ENCODE results near the gene ENAH. TPM values are rescaled to one million over a fixed set of nuclear protein-coding genes. Genes with fewer than 3 reads are reported as not detected.
"Not testable (repeated sequence)": the region's sequence is repeated elsewhere in the genome, so short reads cannot be mapped to it uniquely, and the experiment has no call there.

The ENAH gene
- total RNA-seq, 1 donor = 0.52 TPM

DNA sequence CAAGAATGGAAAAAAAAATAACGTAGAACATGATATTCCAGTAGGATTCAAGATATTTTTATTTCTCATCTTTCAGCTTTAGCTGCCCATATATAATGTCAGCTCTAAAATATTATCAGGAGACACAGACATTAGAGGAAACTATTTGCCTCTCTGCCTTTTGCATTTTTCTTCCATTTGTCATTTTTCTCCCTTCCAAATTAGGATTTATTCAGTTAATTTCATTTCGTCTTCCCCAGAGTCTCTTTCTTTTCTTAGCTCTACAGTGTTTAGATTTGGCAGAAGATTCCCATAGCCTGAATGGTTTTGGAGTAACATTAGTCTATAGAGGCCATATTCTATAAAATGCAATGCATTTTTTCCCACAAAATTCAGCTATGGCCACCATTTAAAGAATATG, 5.1 kb upstream of the ENAH start:
- Histone ChIP-seq H3K27me3 (ENCODE audit: insufficient read depth, low read length) (peaks cover 11% of the 10 kb centered on the region), H3K4me1 (ENCODE audit: insufficient read depth, low read length) (peaks cover 10% of the 10 kb centered on the region), H3K9me3 (ENCODE audit: low read depth, low read length) (no peaks in the 10 kb centered on the region), H3K4me3 (ENCODE audit: low read length) (no peak overlapping the region)

DNA sequence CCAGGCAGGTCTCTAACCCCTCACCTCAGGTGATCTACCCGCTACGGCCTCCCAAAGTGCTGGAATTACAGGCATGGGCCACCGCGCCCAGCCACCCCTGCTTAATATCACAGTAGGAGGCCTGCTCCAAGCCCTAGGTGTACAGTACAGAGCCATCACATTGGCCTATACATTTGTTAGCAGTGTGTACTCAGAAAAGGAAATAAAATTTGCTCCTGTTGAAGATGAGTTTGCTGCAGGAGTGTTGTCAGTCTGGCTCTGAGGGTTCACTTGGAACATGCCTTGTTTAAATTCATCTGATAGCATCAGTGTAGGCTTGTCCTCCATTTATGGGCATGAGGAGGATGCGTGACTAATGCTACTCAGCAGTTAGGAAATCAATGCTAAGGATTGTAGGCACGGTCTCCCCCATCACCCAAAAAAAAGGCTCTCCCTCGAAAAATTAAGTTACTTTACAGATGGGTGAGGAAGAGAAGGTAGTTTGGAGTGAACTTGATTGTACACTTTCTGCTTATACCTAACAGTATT, 4.6 kb upstream of the ENAH start:
- Histone ChIP-seq H3K27me3 (ENCODE audit: insufficient read depth, low read length) (peaks cover 11% of the 10 kb centered on the region), H3K4me3 (ENCODE audit: low read length) (no peak overlapping the region), H3K9me3 (ENCODE audit: low read depth, low read length) (no peaks in the 10 kb centered on the region), H3K4me1 (ENCODE audit: insufficient read depth, low read length) (peaks cover 11% of the 10 kb centered on the region)

DNA sequence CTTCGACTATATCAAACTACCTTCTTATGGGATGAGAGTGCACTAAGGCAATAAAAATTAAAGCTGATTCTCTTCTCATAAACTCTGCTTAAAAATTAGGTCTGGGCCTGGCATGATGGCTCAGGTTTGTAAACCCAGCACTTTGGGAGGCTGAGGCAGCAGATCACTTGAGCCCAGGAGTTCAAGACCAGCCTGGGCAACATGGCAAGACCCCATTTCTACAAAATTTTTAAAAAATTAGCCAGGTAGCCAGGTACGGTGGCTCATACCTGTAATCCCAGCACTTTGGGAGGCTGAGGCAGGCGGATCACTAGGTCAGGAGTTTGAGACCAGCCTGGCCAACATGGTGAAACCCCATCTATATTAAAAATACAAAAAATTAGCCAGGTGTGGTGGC, 3.3 kb upstream of the ENAH start:
- not testable (repeated sequence) for H3K4me3 ChIP-seq (ENCODE audit: low read length); H3K9me3 ChIP-seq (ENCODE audit: low read depth, low read length)
- Histone ChIP-seq H3K4me1 (ENCODE audit: insufficient read depth, low read length) (peaks cover 19% of the 10 kb centered on the region), H3K27me3 (ENCODE audit: insufficient read depth, low read length) (peaks cover 24% of the 10 kb centered on the region)

GRCh38 chr1:225655509-225656258, 2.8 kb upstream of the ENAH start:
- H3K27me3 ChIP-seq (ENCODE audit: insufficient read depth, low read length) = peaks cover 30% of the 10 kb centered on the region
- peaks cover 19% of the 10 kb centered on the region for H3K4me1 ChIP-seq (ENCODE audit: insufficient read depth, low read length)
- H3K4me3 ChIP-seq (ENCODE audit: low read length) = no peak overlapping the region
- no peaks in the 10 kb centered on the region for H3K9me3 ChIP-seq (ENCODE audit: low read depth, low read length)

DNA sequence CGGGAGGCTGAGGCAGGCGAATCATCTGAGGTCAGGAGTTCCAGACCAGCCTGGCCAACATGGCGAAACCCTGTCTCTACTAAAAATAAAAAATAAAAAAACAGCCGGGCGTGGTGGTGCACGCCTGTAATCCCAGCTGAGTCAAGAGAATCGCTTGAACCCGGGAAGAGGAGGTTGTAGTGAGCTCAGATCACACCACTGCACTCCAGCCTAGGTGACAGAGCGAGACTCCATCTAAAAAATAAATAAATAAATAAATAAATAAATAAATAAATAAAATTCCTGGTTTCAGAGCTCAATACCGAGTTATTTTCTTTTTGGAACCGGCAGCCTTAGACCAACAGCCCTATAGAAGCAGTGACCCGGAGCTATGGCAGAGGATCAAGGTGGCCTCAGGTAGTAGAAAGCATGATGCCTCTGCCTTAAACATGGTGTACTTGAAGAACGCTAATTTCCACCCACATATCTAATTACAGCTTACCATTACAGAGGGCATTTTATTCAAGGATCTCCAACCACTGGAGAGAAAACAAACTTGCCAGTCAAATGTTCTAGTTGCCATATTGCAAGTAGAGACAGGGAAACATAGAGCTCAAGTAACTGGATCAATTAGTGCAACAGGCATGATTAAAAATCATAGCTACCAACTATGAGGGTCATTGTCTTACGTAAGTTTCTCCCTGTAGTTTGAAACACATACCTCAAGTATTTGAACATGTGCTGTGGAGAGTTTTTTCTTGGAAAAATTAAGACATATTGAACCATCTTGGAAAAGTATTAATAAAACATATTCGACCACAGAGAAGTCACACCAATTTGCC, 2.0 kb upstream of the ENAH start:
- Histone ChIP-seq H3K4me1 (ENCODE audit: insufficient read depth, low read length) (peaks cover 17% of the 10 kb centered on the region), H3K27me3 (ENCODE audit: insufficient read depth, low read length) (peaks cover 37% of the 10 kb centered on the region), H3K9me3 (ENCODE audit: low read depth, low read length) (no peaks in the 10 kb centered on the region), H3K4me3 (ENCODE audit: low read length) (no peak overlapping the region)

GRCh38 chr1:225654277-225654597, 1.3 kb upstream of the ENAH start:
- Histone ChIP-seq H3K9me3 (ENCODE audit: low read depth, low read length) (no peaks in the 10 kb centered on the region), H3K4me1 (ENCODE audit: insufficient read depth, low read length) (peaks cover 17% of the 10 kb centered on the region), H3K27me3 (ENCODE audit: insufficient read depth, low read length) (peaks cover 43% of the 10 kb centered on the region), H3K4me3 (ENCODE audit: low read length) (no peak overlapping the region)

GRCh38 chr1:225653463-225654276, 747 bp upstream of the ENAH start:
- Histone ChIP-seq H3K4me1 (ENCODE audit: insufficient read depth, low read length) (peaks cover 17% of the 10 kb centered on the region), H3K27me3 (ENCODE audit: insufficient read depth, low read length) (peaks cover 48% of the 10 kb centered on the region), H3K4me3 (ENCODE audit: low read length) (peak overlapping the region; percentile 35), H3K9me3 (ENCODE audit: low read depth, low read length) (no peaks in the 10 kb centered on the region)

- H3K9me3 ChIP-seq (ENCODE audit: low read depth, low read length) = no peaks in the 10 kb centered on the region
- H3K4me3 ChIP-seq (ENCODE audit: low read length) = peak overlapping the region; percentile 35
- peaks cover 17% of the 10 kb centered on the region for H3K4me1 ChIP-seq (ENCODE audit: insufficient read depth, low read length)
- peaks cover 64% of the 10 kb centered on the region for H3K27me3 ChIP-seq (ENCODE audit: insufficient read depth, low read length)
Measured at GRCh38 chr1:225651872-225652728, 823 bp downstream of the ENAH start.

- peaks cover 66% of the 10 kb centered on the region for H3K27me3 ChIP-seq (ENCODE audit: insufficient read depth, low read length)
- H3K4me1 ChIP-seq (ENCODE audit: insufficient read depth, low read length) = peaks cover 17% of the 10 kb centered on the region
- H3K9me3 ChIP-seq (ENCODE audit: low read depth, low read length) = no peaks in the 10 kb centered on the region
- H3K4me3 ChIP-seq (ENCODE audit: low read length) = no peak overlapping the region
Measured at GRCh38 chr1:225651376-225651871, 1.5 kb downstream of the ENAH start.

DNA sequence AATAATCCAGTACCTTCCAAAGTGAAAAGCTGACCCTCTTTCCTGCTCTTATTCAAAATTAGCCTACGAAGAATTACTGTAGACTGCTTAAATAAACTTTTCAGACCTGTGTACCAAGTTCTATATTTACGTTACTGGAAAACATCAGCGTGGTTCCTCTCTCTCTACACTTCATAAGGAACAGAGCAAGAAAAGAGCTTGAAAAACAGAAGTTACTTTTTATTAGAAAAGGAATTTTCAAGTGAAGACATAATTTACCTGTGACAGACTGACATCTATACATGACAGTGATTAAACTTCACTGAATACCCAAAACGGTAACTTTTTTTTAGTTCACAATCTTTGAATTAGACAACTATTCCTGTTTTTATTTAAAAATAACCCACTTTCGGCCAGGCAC, 2.7 kb downstream of the ENAH start:
- H3K27me3 ChIP-seq (ENCODE audit: insufficient read depth, low read length) = peaks cover 66% of the 10 kb centered on the region
- H3K4me3 ChIP-seq (ENCODE audit: low read length) = no peak overlapping the region
- peaks cover 17% of the 10 kb centered on the region for H3K4me1 ChIP-seq (ENCODE audit: insufficient read depth, low read length)
- H3K9me3 ChIP-seq (ENCODE audit: low read depth, low read length) = no peaks in the 10 kb centered on the region

- no peak overlapping the region for H3K4me3 ChIP-seq (ENCODE audit: low read length)
- H3K27me3 ChIP-seq (ENCODE audit: insufficient read depth, low read length) = peaks cover 33% of the 10 kb centered on the region
- H3K9me3 ChIP-seq (ENCODE audit: low read depth, low read length) = no peaks in the 10 kb centered on the region
- H3K4me1 ChIP-seq (ENCODE audit: insufficient read depth, low read length) = no peaks in the 10 kb centered on the region
Measured at GRCh38 chr1:225645194-225645895, 7.6 kb downstream of the ENAH start.

DNA sequence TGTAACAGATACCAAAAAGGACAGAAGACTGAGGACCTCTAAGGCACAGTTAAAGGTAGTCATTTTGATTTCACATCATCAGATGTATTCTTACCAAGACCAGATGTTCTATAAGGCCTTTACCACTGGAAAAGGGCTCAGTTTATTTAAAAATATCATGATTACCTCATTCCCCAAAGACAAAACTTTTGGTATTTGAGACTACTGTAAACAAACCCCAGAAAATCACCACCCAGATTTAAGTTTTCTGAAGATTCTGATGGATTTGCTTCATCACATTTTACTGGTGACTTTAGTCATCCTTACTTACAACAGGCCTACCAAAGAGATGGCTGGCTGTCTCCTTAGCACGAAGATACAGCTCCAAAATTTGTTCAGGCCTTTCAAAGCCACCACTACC, 8.3 kb downstream of the ENAH start:
- H3K27me3 ChIP-seq (ENCODE audit: insufficient read depth, low read length) = peaks cover 27% of the 10 kb centered on the region
- H3K4me1 ChIP-seq (ENCODE audit: insufficient read depth, low read length) = no peaks in the 10 kb centered on the region
- H3K4me3 ChIP-seq (ENCODE audit: low read length) = no peak overlapping the region
- H3K9me3 ChIP-seq (ENCODE audit: low read depth, low read length) = no peaks in the 10 kb centered on the region

DNA sequence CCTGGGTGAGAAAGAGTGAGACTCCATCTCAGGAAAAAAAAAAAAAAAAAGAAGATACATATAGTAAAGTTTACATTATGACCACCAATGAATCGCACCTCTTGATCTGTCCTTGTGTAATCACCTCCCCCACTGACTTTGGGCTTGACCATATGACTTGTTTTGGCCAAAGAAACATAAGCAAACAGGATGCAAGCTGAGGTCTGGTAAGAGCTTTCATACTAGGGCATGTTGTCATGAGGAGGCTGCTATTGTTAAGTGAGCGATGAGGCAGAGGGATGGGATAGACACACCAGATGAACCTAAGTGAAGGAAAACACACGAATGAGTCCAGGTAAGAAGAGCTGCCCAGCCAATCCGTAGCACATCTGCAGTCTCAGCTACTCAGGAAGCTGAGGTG, 10.7 kb downstream of the ENAH start:
- no peak overlapping the region for H3K4me3 ChIP-seq (ENCODE audit: low read length)
- H3K4me1 ChIP-seq (ENCODE audit: insufficient read depth, low read length) = no peaks in the 10 kb centered on the region
- H3K27me3 ChIP-seq (ENCODE audit: insufficient read depth, low read length) = peaks cover 3% of the 10 kb centered on the region
- no peaks in the 10 kb centered on the region for H3K9me3 ChIP-seq (ENCODE audit: low read depth, low read length)

GRCh38 chr1:225638853-225639252, 14.1 kb downstream of the ENAH start:
- H3K9me3 ChIP-seq (ENCODE audit: low read depth, low read length) = no peaks in the 10 kb centered on the region
- H3K27me3 ChIP-seq (ENCODE audit: insufficient read depth, low read length) = peaks cover 3% of the 10 kb centered on the region
- no peaks in the 10 kb centered on the region for H3K4me1 ChIP-seq (ENCODE audit: insufficient read depth, low read length)
- no peak overlapping the region for H3K4me3 ChIP-seq (ENCODE audit: low read length)
